ENCODE data around the gene POM121C.
"Not testable (repeated sequence)": the region's sequence is repeated elsewhere in the genome, so short reads cannot be mapped to it uniquely, and the experiment has no call there.

The POM121C gene

DNA sequence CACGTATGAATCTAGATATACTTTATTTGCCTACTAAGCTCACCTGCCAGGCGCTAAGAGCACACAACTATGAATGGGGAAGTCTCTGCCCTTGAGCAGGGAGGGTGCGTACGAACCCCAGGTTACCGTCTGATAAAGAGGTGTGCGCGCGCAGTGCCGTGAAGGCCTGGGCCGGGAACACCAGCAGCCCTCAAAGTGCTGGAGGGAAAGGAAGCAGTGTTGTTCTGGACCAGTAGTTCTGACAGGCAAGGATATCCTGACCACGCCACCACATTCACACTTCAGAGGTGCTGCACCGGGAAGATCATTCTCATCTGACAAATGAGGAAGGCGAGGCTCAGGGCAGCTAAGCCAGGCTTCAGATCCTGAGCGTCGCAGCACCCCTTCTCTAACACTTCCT lies 62.6 kb downstream of the POM121C start:
- not testable (repeated sequence) for DNase-seq (ENCODE audit: low read depth in 2 of 2)

DNA sequence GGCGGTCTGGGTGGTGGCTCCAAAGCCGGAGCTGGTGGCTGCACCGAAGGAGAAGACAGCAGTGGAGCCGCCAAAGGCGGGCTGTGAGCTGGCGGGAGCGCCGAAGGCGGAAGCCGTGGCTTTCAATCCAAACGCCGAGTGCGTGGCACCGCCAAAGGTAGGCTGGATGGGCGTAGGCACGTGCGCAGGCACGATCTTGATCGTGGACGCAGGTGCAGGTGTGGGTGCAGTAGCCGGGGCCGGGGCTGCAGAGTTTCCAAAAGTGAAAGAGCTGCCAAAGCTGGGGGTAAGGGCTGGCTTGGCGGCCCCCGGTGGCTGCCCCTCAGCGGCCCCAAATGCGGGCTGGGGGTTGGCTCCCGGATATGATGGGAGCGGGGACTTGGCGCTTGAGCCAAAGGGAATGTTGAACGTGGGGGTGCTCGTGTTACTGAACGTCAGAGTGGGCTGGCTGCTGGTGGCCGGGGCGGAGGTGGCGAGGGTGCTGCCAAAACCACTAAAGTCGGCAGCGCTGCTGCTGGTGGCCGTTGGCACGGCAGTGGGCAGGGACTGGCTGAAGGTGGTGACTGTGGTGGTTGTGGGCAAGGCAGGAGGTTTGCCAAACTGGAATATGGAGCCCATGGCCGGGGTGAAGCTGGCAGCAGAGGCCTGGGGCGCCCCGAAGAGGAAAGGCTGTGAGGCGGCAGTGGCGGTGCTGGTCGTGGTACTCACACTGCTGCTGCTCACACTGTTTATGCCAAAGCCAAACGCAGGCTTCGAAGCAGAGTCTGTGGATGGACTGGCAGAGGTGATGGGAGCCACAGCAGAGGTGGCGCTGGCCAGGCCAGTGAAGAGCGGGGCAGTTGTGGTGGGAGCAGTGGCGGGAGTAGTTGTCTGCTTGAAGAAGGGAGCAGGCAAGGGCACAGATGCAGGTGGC lies 64.0 kb downstream of the POM121C start:
- DNase-seq (ENCODE audit: low read depth in 2 of 2) = not testable (repeated sequence)

DNA sequence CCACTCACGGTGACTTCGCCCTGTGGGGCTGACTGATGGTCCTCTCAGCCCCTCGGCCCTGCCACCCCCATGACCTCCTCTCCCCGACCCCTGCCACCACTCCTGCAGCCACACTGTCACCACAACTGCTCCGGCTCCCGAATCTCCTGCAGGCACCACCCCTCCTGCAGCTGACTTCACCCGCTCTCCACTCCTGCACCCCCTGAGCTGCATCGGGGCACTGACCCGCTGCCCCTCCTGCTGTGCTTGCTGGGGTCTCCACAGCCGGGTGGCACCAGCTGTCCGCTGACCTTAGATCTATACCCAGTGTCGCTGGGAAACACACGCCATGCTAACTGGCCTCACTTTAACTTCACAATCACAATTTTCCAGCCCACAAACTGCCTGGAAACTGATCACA lies 65.9 kb downstream of the POM121C start:
- DNase-seq (ENCODE audit: low read depth in 2 of 2) = not testable (repeated sequence)

DNA sequence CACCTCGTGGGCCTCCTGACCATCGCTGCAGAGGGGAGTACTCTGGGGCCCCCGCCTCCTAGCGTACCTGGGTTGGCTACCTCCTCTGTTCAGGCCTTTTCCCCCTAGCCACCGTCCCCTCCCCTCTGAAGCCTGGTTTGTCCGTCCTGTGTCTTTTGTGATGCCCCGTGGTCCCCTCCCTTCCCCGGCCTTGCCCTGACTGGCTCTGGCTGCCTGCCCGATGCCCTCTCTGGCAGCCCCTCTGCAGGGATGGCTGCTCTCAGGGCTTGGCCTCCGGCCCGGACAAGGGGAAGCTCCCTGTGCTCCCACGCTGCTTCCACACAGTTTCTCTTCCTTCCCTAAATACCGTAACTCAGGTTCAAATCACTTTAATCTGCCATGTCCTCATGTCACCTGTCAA lies 66.4 kb downstream of the POM121C start:
- DNase-seq (ENCODE audit: low read depth in 2 of 2) = not testable (repeated sequence)

DNA sequence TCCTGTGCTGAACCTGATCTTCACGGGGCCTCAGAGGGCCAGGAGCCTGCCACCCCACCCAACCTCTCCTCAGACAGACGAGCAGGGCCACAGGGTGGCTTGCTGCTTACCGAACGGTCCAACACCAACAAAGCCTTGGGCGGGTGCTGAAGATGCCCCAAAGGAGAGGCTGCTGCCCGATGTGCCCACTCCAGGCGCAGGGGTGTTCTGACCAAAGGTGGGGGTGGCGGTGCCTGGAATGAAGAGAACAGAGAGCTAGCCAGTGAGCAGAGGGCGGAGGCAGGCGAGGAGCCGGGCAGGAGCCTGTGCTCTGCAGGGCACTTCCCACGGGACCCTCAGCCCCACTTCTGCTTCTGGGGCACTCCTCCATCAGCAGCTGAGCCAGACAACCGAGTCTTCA lies 66.9 kb downstream of the POM121C start:
- DNase-seq (ENCODE audit: low read depth in 2 of 2) = not testable (repeated sequence)

DNA sequence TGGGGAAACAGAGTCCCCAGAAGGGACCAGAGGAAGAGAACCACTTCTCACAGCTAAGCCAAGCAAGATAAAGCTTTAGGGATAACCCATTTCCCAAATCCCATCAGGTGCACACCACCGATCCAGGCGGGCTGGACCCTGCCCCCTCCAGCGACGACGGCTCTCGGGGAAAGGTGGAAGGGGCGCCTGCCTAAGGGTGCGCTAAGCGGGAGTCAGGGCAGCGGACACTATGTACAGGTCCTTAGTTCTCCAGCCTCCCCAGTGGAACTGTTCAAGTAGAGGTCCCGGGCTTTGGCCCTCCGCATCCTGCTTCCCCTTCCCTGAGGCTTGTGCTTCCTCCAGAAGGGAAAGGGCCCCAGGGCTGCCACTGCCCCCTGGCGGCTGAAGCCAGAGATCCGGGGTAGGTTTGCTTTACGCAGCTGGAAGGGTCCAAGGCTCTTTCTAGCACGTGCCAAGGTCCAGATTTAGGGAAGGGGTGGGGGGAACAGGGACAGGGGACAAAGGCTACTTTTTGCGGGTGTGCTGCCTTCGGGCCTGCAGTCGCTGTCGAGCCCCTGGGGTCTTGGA lies 67.7 kb downstream of the POM121C start:
- not testable (repeated sequence) for DNase-seq (ENCODE audit: low read depth in 2 of 2)

DNA sequence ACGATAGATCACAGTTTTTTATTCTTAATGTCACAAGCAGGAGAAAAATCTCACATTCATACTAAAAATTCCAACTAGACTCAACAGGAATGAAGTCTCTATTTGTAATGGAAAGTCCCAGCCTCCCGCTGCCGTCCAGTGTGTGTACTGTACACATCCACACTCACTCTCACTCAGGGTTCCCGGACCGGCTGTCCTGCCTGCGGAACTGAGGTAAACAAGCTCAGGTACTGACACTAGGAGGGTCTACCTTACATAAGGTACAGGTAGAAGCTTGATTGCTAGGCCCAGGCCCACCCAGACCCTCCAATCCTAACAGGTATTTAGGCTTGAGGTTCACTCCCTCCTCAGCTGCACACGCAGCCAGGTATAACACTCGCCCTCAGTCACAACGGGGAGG lies 69.3 kb downstream of the POM121C start:
- not testable (repeated sequence) for DNase-seq (ENCODE audit: low read depth in 2 of 2)

DNA sequence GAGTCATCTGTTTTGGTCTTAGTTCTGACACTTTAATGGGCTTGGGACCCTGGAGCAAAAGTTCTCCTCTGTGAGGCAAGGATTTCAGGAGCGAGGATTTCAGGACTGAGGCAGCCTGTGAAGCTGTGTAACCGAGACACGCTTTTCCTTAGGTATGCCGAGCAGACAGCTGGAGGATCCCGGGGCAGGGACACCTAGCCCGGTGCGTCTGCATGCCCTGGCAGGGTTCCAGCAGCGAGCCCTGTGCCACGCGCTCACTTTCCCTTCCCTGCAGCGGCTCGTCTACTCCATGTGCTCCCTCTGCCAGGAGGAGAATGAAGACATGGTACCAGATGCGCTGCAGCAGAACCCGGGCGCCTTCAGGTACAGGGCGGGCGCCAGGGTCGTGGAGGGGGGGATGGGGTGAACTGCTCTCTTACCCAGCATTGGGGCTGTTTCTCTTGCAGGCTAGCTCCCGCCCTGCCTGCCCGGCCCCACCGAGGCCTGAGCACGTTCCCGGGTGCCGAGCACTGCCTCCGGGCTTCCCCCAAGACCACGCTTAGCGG lies 70.2 kb downstream of the POM121C start:
- DNase-seq (ENCODE audit: low read depth in 2 of 2) = not testable (repeated sequence)

DNA sequence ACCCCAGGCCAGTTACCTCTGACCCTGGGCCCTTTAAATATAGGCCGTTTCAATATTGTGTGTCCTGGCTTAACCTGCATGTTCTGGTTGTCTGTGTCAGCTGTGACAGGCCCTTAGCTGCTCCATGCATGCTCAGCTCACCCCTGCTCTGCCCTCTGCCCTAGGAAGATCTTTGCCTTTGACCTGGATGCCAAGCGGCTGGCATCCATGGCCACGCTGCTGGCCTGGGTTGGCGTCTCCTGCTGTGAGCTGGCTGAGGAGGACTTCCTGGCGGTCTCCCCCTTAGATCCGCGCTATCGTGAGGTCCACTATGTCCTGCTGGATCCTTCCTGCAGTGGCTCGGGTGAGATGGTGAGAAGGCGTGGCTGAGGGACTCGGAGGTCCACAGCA lies 70.7 kb downstream of the POM121C start:
- DNase-seq (ENCODE audit: low read depth in 2 of 2) = not testable (repeated sequence)

DNA sequence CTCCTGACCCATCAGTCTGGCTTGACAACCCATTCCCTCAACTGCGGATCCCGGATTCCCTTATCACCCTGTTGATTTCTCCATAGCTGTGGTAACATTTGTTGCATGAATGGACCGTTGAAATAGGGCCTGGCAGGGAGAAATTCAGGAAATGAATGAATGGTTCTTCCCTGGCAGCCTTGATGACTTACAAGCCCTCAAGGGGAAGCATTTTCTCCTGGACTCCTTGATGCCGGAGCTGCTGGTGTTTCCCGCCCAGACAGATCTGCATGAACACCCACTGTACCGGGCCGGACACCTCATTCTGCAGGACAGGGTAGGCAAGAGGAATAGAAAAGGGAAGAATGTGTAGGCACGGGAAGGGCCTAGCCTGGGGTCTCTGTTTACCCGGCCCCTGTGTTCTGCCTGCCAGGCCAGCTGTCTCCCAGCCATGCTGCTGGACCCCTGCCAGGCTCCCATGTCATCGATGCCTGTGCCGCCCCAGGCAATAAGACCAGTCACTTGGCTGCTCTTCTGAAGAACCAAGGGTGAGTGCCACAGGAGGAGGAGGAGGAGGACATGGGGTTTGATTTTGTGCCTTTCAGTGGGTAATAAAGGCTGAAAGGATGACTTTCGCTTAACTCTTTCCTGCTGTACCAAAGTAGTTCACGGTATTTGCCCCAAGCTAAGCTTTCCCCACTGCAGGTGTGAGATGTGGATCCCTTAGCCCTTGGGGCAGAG lies 71.2 kb downstream of the POM121C start:
- not testable (repeated sequence) for DNase-seq (ENCODE audit: low read depth in 2 of 2)

DNA sequence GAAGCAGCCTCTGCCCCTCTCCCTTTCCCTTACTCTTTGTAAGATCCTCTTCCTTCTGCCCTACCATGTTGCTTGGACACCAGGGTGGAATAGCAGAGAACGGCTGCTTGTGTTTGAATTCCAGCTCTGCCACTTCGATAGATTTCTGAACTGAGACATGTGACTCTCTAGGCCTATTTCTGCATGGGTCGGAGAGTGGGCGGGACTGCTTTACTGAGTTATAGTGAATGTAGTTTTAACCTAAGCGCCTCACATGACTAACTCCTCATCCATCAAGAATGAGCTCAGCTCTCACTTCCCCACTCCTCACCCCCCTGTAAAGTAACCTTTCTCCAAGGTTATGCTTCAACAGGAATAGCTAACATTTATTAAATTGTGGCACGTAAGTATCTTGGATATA lies 71.9 kb downstream of the POM121C start:
- not testable (repeated sequence) for DNase-seq (ENCODE audit: low read depth in 2 of 2)

DNA sequence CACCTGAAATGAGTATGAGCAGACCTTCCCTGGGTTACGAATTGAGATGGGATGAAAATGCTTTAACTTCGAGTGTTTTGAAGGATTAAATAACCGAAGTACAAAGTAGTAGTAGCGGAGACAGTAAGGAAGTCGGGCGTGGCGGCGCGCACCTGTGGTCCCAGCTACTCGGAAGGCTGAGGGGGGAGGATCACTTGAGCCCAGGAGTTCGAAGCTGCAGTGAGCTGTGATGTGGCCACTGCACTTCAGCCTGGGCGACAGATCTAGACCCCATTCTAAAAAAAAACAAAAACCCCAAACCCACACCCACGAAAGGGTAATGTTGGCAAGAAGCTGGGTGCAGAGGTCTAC lies 75.3 kb downstream of the POM121C start:
- not testable (repeated sequence) for DNase-seq (ENCODE audit: low read depth in 2 of 2)

DNA sequence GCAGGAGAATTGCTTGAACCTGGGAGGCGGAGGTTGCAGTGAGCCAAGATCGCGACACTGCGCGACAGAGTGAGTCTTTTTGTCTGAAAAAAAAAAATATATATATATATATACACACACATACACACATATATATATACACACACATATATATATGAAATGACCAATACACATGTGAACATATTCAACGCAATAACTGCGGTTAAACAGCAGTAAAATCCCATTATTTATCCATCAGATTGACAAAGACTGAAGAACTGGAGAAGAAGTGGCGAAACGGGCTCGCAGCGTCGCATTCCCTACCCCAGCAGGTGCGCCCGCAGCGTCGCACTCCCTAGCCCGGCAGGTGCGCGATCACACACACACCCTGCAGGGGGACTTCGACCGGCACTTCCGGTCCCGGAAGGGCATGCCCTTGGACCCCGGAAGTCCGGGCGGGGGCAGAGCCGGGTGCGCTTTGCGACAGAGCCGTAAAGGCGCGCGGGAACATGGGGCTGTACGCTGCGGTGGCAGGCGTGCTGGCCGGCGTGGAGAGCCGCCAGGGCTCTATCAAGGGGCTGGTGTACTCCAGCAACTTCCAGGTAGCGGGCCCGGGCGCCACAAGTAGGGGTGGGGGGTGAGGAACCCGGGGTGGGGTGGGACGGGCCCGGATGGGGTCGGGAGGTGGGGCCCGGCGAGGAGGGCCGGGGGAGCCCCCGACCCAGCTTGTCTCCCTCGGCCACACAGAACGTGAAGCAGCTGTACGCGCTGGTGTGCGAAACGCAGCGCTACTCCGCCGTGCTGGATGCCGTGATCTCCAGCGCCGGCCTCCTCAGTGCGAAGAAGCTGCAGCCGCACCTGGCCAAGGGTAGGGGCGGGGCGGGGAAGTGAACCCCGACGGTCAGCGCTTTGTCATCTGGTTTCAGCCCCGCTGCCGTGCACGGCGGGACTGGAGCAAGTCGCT lies 75.9 kb downstream of the POM121C start:
- not testable (repeated sequence) for DNase-seq (ENCODE audit: low read depth in 2 of 2)

DNA sequence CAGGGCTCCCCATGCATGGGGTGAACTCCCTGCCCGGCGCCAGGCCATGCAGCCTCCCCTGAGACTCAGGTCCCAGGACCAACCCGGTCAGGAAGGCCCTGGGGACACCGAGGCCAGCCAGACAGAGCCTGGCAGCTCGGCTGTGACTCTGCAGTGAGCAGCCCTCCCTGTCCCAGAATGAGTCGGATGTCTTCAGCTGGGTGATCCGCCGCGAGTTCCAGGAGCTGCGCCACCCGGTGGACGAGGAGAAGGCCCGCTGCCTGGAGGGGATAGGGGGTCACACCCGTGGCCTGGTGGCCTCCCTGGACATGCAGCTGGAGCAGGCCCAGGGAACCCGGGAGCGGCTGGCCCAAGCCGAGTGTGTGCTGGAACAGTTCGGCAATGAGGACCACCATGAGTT lies 81.4 kb downstream of the POM121C start:
- DNase-seq (ENCODE audit: low read depth in 2 of 2) = not testable (repeated sequence)

DNA sequence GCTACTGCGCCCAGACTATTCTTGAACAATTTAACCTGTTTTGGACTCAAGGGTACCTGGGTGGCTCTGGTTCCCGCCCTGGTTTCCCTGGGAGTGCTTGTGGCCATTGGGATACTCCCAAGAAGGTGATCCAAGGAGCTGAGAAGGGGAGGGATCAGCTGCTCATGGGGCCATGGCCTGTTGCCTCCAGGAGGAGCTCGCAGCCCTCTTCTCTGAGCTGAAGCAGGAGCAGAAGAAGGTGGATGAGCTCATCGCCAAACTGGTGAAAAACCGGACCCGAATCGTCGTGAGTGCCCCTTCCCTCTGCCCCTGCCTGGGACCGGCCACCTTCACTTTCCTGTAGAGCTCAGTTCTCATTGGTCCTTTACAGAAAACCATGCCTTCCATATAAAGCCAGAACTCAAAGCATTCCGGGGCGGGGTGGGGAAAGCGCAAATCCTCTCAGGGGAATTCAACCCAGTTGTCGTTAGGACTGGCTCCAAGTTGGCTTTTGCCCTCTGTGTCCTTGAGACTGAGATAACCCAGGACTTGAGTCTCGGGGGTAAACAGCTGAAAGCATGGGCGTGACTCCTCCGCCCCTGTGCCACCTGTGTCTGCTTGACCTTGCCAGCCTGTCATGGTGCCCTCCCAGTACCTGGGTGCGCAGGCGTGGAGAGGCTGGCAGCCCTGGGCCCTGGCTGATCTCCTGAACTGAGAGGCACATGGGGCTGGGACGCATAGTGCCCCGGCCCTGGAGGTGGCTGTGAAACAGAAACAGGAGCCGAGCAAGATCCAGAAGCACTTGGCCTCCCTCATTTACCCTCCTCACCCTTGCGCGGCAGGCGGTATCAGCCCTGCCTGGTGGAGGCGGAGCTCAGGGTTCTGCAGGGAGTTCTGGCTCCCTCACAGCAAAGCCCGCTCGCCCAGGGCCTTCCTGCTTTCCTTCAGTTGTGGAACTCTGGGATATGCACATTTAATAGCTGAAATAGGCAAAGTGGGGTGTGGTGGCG lies 82.3 kb downstream of the POM121C start:
- not testable (repeated sequence) for DNase-seq (ENCODE audit: low read depth in 2 of 2)

DNA sequence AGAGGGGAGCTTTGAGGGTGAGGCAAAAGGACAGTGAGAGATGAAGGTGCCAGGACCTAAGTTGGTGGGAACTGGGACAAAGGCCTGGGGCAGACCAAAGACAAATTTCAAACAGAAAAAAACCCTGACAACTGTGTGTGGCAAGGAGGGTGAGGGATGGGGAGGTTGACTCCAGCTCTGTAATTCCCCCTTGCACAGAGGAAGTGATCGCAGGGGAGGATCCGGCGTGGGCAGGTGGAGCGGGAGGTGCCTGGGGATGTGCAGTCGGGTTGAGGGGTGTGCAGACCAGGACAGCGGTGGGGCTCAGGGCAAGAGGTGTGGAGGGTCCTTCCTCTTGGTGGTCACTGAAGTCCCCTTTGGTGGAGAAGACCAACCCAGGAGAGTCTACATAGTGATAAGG lies 85.5 kb downstream of the POM121C start:
- DNase-seq (ENCODE audit: low read depth in 2 of 2) = not testable (repeated sequence)

DNA sequence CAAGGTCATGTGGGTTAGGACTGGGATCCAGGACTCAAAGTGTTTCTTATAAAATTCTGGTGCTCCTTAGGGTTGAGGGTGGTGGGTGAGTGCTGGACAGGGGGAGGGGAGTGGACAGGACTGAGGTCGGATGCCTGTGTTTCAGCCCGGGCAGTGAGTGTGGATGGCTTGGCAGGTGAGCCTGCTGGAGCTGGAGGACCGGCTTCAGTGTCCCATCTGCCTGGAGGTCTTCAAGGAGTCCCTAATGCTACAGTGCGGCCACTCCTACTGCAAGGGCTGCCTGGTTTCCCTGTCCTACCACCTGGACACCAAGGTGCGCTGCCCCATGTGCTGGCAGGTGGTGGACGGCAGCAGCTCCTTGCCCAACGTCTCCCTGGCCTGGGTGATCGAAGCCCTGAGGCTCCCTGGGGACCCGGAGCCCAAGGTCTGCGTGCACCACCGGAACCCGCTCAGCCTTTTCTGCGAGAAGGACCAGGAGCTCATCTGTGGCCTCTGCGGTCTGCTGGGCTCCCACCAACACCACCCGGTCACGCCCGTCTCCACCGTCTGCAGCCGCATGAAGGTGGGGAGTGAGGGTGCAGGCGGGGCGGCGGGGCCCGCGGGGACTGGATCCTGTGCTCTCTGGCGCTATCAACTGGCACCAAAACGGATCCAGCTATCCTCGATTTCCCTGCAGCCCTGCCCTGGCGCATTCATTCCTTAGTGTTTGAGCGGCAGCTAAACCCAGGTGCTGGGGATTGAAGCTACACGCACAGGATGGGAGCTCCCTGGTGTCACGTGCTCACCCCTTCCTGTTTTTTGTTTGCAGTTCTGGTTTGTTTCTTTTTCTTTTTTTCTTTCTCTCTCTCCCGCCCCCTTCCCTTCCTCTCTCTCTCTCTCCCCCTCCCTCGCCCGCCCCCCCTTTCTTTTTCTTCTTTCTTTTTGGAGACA lies 87.1 kb downstream of the POM121C start:
- DNase-seq (ENCODE audit: low read depth in 2 of 2) = not testable (repeated sequence)

DNA sequence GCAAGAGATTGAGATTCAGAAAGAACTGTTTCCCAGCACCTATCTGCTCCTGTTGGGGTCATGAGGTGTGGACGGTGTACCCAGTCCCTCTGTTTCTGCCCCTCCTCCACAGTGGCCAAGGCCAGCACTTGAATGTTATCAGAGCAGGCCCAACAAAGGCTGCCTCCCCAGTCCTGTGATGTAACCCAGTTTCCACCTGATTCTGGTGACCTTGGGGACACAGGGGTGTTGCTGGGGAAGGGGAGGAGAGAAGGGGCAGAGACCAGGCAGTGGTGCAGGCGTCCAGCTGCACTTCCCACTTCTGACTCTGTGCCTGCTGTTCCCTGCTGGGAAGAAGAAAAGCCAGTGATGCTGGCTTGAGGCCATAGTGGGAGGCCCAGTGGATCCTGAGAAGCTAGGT lies 88.2 kb downstream of the POM121C start:
- not testable (repeated sequence) for DNase-seq (ENCODE audit: low read depth in 2 of 2)

DNA sequence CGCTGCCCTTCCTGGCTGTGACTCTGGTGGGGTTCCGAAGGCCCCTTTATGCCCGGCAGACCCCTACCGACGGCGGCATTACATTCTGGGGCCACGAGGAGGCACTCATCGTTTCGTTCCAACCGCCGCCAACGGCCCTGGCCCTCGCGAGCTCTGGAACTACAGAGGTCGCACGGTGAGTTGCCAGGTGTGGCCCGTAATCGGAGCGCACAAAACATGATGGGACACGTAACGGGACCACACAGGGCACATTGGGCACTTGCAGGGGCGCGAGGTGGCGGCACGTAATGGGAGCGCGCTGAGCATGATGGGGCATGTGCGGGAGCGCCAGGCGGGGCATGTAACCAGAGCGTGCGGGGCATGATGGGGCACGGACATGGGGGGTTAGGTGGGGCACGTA lies 90.8 kb downstream of the POM121C start, which contains the start of gene TRIM73:
TRIM73 (plus strand) TSS at position 301 of the 400 bp plus-strand sequence. CDS start 3,305 bp downstream, outside the sequence.
- DNase-seq (ENCODE audit: low read depth in 2 of 2) = not testable (repeated sequence)

All from stimulated activated CD8-positive, alpha-beta memory T cell treated with anti-CD3 and anti-CD28 coated beads, Interleukin-7, amount 100 ng/mL, for 1 hour (primary cell).